HUDEP-2 (cell line): Measurements from ENCODE around the gene PDILT.
"Not testable (repeated sequence)": the region's sequence is repeated elsewhere in the genome, so short reads cannot be mapped to it uniquely, and the experiment has no call there.

ENCODE experiments used
- DNase-seq, 76 experiments: peaks; one replicate each; lab custom pipeline; 2025; ENCODE audit not compliant: unreplicated experiment in 76 of 76; lab: John Stamatoyannopoulos, UW

Gene PDILT

DNA sequence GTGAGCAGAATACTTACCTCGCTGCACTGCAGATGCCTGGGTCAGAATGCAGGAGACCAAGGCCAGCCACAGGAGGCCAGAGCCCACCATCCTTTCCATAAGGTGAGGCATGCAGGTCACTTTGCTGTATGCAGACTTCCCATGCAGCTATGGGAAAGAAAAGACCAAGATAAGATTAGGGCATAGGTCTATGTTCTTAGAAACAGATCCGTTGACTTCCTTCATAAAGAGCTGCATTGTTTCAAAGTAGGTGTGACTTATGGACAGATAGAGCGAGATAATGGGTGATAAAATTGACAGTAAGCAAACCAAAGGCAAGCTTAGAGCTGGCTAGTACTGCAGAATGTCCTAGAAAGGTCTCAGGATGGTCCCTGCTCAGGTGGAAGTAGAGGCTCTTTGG is 78.2 kb downstream of the PDILT start:
- DNase-seq, result no peak

DNA sequence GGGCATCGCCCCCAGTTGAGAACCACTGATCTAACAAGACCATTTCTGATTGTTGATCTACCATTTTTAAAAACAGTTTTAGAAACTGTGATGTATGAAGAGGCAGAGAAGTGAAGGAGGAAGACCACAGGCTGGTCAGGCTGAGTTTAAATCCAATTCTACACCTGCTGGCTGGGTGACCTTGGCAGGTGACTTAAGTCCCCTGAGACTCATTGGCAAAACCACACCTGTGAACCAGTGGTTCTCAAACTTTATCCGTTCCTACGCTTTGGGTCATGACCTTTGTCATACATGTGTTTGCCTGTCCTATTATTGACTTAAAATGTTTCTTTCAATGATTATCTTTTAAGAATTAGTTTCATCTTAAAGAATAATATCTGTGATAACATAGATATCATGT is 79.5 kb downstream of the PDILT start:
- DNase-seq, result no peak

DNA sequence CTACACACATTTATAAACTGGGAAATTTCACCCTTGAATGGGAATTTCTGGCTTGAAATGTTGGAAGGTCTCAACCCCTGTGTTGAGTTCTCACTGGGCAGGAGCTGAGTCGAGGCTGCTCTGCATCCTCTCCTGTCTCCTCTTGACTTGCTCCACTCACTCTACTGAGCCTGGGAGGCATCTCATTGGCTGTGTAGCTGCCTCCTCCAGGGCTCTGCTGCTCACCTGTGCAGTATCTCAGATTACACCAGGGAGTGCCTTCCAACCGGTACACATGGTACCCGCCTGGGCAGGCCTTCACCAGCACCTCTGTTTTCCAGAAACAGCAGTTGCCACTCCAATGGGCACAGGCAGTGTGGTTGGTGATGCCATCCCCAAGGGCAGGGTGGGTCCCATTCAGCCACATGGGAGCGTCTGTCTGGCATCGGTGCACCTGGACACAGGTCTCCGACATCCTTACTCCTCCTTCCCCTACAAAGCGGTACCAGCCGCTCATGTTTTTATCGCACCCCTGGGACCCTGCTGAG is 80.9 kb downstream of the PDILT start:
- DNase-seq, result no peak

DNA sequence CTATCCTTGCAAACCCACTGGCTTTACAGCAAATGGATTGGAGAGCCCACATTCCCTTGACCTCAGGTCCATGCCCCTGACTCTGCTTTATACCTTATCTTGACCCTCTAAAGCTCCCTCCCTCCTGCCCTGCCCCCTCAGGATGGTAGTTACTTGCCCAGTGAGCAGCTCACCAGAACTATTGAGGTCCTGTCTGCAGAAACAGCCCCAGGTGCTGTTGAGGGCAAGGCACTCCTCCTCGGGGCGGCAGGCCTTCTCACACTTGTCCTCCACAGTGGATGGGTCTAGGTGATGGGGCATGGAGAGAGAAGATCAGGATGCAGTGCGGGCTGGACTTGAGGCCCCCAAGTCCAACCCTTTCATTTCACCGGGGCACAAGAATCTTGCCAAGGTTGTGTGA is 81.8 kb downstream of the PDILT start:
- DNase-seq, result no peak

DNA sequence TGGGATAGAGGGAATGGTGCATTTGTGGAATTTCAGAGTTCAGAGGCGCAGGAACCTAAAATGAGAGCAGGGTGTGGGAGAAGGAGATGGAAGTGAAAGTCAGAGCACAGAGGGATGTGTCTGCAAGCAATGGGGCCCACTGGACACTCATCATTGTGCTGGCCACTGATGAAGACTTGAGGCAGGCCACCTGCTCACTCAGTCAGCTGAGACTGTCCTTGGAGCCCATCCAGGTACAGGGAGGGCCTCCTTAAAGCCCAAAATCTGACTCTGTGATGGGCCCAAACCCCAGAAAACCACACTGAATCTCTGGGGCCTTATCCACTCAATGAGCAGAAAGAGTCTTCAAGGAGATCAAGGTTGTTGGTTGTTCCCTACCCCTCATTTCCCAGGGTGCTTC is 82.9 kb downstream of the PDILT start:
- no peak for DNase-seq

DNA sequence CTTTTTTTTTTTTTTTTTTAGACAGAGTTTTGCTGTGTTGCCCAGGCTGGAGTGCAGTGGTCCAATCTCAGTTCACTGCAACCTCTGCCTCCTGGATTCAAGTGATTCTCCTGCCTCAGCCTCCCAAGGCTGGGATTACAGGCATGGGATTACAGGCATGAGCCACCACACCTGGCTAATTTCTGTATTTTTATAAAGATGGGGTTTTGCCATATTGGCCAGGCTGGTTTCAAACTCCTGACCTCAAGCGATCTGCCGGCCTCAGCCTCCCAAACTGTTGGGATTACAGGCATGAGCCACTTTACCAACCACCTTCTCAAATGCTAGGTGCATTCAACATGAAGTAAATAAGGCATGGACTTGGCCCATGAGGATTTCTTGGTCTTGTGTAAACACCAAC is 83.5 kb downstream of the PDILT start:
- DNase-seq, result not testable (repeated sequence)

DNA sequence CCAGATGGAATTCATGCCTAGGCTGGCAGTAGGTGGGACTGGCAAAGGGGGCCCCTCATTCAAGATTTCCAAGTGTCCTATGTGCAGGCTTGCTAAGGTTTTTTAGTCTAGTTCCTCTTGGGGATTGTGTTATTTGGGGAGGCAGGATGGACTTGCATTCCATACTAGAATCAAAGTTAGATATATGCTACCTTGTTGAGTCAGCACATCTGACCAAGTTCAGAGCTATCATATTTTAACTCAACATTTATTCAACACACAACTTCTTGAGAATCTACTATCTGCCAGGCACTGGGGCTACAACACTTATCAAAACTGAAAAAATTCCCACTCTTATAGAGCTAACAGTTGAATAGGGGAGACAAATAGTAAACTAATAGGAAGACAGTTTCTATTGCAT is 83.9 kb downstream of the PDILT start:
- DNase-seq, result no peak

DNA sequence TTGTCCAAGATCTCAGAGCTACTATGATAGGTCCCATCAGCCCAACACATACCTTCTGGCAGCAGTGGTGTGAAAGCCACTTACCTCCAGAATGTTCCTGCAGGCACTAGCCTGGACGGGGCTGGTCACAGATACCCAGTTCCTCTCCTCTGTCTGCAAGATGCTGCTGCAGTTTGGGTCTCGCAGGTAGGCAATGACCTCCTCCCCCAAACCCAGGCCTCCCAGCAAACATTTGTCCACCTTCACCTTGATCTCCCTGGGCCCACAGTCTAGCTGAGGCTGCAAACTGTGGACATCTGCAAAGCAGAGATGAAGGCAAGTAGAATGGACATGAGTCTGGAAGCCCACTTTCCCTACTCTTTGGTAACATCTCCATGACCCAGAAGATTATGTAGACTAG is 84.4 kb downstream of the PDILT start:
- no peak for DNase-seq

DNA sequence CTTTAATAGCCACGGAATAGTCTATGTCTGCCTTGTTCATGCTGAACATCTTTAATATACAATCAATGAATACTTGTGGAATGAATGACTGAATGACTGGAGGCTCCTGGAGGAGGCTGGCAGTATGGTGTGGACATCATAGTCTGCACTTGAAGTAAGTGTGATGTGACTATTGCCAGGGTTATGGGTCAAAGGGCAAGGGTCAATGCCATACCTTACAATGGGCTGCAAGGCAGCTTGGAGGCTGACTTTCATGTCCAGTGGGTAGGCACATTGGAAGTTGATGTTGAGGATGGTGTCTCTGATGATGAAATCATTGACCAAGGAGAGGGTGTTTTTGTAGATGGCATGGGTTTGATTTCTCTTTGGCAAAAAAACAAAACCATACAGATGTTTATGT is 85.1 kb downstream of the PDILT start:
- no peak for DNase-seq

DNA sequence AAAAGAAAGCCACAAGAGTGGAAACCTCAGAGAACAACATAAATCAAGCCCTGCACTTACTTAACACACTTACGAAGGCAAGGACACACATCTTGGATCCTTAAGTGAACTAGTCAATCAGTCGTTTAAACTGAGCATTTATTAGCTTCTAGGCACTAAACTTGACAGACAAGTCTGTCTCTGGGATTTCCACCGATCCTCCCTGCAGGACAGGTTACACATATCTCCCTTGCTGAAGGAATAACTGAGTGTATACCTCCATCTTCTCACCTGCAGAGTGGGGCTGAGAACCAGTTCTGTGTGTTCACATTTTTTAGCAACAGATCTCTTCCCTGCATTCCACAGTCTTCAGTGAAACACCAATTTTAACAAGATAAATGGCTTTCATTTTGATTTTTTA is 86.1 kb downstream of the PDILT start:
- DNase-seq, result no peak

DNA sequence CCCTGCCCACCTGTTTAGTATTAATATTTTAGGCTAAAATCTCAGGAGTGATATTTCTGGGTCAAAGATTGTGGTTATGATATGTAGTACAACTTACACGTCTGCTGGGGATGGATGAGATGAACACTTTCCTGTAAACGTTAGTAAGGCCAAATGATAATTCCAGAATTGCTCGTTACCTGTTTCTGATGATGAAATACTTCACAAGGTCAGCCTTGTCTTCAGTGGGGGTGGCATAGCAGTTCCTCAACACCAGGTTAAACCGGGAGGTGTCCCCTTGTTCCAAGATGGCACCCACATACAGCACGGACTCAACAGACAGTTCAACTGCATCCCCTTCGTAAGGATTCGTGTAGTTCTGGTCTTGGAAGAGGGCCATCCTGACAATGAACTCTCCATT is 86.5 kb downstream of the PDILT start:
- no peak for DNase-seq

DNA sequence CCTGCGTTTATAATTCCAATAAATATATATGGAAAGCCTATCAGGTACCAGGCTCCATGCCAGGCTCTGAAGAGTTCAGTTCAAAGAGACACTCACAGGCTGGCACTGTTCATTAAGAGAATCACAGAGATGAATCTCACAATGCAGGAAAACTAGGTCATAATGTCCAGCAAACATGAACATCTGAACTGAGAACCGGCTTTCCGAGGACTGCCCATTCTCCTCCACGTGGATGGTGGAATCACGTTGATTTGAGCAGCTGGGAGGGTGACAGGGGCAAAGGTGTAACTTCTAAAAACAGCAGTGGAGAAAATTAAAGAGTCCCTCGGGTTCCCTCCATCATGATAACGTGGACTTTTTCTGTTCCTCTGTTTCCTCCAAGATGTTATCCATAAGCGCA is 87.4 kb downstream of the PDILT start:
- DNase-seq, result no peak

DNA sequence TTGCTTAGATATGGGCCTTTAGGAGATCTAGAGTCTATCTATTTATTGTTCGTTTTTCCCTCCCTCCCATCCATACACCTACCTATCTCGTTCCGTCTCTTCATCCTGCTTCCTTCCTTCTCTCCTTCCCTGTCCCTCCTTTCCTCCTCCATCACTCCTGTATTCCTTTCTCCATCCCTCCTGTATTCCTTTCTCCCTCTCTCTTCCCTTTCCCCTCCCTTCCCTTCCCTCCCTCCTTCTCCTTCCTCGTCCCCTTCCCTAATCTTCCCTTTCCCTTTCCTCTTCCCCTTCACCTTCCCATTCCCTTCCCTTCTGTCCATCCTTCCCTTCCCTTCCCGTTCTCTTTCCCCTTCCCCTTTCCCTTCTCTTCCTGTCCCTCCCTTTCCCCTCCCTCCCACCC is 87.8 kb downstream of the PDILT start:
- no peak for DNase-seq

DNA sequence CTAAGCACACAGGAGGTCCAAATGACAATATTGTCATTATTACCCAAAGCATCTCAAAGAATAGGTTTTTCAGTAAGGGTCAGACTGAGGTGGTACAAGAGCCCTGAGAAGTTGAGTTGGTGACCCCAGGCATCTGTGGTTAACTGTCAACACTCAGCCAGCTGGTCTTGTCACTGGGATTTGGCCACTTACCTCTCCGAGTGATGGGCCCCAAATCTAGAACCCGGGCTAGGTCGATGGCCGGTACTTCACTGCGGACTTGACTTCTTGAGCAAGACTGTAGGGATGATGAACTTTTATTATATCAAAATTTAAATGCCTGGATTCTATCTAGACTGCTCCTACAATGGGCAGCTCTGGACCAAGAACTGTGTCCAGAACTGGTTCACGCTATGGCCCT is 88.8 kb downstream of the PDILT start:
- no peak for DNase-seq

DNA sequence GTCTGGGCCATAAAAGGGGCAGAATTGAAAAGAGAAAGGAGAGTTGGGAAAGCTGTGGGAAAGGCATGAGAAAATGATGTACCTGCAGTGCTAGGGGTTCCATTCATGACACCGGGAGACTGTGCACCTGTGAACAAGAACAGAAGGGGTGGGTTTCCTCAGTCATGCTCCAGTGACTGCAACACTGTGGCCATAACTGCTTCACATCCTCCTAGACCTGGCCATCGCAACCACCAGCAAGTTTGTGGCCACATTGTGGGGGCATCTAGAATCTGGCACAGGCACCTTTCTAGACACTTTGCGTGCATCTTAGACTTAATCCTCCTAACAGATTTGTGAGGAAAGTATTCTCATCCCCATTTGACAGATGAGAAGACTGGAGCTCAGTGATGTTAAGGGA is 90.0 kb downstream of the PDILT start:
- no peak for DNase-seq

DNA sequence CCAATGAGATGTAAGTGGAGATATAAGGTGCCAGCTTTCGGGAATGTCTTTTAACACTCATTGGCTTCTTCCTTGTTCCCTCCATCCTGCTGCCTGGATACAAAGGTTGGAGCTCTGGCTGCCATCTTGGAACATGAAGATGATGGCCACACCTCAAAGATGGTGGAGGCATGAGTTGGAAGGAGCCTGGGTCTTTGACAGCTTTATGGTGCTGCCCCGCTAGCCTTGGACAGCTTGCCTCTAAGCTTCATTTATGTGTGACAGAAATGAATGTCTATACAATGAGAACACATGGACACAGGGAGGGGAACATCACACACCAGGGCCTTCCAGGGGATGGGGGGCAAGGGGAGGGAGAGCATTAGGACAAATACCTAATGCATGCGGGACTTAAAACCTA is 90.8 kb downstream of the PDILT start:
- DNase-seq, result no peak

DNA sequence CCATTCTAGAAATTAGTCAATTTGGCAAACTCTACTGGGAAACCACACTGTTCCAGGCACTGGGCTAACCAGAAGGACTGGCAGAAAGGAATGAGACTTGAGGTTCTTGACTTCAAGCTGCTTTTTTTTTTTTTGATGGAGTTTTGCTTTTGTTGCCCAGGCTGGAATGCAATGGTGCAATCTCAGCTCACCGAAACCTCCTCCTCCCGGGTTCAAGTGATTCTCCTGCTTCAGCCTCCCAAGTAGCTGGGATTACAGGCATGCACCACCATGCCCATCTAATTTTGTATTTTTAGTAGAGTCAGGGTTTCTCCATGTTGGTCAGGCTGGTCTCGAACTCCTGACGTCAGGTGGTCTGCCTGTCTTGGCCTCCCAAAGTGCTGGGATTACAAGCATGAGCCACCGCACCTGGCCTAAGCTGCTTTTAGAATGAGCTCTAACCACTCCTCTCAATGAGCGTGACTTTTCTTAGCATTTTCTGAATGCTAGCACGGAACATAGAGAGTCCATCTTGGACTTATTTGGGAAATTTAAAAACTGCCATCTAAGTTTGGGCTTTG is 91.9 kb downstream of the PDILT start:
- not testable (repeated sequence) for DNase-seq

DNA sequence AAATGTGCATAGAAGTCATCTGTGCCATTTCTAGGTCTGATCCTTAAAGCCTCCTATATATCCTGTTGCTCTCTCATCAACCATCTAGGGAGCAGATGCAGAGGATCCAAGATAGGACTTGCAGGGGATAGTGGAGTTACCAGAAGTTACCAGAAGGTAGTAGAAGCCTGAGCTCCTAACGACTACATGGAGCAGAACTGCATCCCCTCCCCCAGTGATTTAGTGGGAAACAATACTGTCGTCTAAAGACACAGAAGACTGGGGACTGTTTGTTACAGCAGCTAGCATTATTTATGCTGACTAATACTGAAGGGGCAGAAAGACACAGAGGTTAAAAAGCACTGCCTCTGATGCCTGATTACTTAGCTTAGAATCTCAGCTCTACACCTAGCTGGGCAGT is 93.0 kb downstream of the PDILT start:
- no peak for DNase-seq

DNA sequence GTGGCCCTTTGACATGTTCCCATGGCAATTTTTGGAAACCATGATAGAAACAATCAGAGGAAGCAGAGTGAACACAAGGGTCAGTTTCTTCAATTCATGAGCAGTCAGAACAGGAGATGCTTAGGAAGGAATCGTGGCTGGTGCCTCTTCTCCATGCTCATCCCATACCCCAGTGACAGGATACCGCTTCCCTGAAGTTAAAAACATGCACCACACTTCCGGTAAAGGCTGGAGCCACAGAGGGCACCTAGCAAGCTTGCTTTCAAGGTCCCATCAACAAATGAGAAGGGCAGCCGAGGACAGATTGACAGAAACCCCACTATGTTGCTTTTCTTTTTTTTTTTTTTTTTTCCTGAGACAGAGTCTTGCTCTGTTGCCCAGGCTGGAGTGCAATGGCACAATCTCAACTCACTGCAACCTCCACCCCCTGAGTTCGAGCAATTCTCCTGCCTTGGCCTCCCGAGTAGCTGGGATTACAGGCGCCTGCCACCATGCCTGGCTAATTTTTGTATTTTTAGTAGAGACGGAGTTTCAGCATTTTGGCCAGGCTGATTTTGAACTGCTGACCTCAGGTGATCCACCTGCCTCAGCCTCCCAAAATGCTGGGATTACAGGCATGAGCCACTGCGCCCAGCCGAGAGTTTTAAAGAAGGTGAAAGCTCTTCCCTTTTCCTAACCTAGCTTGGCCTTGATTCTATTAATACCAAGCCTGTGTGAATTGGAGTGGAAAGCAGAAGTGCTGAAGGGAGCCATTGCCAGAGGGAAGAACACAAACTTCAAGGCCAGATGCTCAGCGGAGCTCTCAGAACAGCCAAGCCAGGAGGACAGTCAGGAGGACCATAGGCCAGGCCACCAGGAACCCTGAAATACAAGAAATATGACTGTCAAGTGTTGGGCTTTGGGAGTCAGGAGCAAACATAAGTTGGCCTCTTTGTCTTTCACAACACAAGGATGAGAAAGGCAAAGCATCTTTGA is 93.8 kb downstream of the PDILT start:
- DNase-seq, result no peak

DNA sequence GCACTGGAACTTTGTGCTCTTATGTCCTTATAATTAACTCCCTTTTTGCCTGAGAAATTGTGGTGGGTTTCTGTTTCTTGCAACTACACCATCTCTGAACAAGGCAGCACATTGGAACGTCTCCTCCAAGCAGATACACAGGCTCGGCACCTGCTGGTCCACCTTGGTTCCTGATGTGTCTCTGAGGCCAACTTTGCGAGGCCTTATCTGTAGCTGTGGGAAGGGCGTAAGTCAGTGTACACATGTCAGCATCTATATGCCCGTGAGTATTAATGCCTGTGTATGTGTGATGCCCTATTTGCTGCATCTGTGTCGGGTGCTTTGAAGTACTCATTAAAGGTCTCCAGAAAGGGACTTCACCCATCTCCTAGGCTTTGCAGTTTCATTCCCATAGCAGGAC is 94.8 kb downstream of the PDILT start:
- DNase-seq, result no peak
